Measurements from ENCODE around the gene SLC35G4. TPM values are rescaled to one million over a fixed set of nuclear protein-coding genes. Genes with fewer than 3 reads are reported as not detected.
"Not testable (repeated sequence)": the region's sequence is repeated elsewhere in the genome, so short reads cannot be mapped to it uniquely, and the experiment has no call there.

The SLC35G4 gene
- not detected for total RNA-seq

DNA sequence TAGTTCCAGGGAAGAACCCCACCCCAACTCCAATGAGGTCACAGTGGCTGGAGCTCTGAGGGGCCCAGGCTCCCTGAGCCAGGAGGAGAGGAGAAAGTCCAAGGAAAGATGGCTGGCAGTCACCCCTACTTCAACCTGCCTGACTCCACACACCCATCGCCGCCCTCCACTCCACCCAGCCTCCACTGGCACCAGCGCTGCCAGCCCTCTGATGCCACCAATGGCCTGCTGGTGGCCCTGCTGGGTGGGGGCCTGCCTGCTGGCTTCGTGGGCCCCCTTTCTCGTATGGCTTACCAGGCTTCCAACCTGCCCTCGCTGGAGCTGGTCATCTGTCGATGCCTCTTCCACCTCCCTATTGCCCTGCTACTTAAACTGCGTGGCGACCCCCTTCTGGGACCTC is at the start of gene SLC35G4:
Gene SLC35G4, plus strand, starts transcription at position 109 of the 400 bp plus-strand sequence. Its CDS starts 0 bp downstream, at position 109.
- not testable (repeated sequence) for DNase-seq (ENCODE audit: low spot score)

DNA sequence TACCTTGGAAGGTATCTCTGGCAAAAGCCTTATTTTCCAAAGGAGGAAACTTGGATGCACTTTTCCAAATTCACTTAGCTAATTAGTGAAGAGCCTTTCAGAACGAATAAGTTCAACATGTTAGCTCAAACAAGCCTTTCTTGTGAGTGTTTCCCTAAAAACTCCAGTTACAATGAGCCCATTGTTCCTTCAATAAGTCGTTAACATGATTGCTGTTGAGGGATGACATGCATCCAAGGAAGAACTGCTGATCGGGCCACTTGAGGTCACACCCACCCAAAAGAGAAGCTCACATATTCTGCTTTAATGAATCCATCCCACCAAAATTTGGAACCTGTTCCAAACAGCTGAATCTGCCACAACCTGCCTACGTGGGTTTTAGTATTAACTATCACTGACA is 48.1 kb upstream of the SLC35G4 start:
- no peak for DNase-seq (ENCODE audit: low spot score)

DNA sequence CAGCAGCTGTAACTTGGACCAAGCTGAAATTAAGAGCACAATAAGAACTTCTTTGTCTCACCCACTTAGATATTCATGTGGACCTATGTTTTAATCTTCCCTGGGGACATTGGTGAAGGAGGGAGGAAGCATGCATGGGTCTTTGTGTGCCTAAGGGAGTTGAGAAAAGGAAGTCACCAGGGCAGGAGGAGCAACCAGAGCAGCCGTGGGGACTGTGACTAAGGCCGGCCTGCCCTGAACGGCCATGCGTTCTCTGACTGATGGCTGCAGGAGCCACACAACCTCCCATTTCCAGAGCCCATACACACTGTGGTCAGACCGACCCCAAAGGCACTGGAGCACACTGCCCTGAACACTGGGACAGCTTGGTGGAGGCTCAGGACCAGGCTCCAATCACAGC is 43.7 kb upstream of the SLC35G4 start:
- DNase-seq (ENCODE audit: low spot score) = no peak

DNA sequence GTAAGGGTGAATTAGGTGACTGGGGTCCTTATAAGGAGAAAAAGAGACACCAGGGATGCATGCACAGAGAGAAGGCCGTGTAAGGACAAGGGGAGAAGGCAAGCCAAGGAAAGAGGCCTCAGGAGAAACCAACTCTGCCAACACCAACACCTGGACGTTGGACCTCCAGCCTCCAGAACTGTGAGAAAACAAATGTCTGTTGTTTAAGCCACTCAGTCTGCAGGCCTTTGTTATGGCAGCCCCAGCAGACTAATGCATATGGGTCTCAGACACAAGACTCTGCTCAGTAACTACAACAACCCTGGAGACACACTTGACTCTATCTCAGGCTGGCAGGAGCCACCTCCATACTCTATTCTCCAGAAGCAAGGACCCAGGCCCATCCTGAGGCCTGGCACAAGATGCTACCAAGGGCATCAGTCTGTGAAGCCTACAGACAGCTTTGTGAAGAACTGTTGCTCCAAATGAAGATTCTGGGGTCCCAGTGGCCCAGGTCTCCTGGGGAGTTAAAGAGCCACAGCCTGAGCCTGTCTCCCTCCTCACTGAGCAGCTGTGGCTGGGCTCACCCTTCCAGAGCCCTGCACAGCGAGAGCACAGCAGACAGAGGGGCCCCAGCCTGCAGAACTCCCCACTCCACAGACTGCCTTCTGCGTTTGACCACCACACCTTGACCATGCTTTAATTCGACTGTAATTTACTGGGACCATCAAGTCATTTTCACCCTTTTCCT is 43.0 kb upstream of the SLC35G4 start:
- no peak for DNase-seq (ENCODE audit: low spot score)

DNA sequence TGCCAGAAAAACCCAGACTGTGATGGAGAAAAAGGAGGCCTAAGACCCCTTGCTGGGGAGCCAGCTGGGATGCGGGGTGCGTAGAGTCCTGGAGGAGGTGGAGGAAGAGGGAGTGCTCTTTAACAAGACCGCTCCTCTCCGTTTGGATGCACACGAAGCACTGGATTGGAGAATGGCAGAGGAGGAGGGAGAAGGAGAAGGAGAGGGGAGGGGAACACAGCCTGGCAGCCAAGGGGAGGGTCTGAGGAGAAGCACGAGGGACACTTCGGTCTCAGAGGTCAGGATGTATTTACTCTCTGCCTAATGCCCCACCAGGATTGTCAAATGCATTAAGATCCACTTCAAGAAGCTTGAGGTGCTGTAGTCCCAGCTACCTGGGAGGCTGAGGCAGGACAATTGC is 42.0 kb upstream of the SLC35G4 start:
- DNase-seq (ENCODE audit: low spot score) = no peak

DNA sequence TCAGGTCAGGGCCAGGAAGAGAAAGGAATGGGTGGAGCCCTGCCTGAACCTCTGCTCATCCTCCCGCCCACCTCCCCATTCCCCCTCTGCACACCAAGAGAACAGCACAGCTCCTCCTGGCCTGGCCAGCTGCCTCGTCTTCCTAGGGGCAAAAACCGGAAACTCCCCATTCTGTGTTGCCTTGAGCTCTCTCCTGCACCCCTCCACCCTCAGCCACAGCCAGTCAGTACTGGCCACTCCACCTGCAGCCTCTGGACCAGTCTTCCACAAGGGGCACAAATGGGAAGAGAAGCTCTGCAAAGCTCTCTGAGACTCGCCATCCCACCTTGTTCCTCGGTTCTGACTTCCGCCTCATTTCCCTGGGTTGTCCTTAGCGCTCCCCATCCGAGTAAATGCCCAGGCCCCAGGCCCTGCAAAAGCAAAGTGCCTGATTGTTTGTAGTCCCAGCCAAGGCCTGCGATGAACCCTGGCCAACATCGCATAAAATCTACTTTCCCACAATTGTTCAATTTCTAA is 39.3 kb upstream of the SLC35G4 start:
- no peak for DNase-seq (ENCODE audit: low spot score)

DNA sequence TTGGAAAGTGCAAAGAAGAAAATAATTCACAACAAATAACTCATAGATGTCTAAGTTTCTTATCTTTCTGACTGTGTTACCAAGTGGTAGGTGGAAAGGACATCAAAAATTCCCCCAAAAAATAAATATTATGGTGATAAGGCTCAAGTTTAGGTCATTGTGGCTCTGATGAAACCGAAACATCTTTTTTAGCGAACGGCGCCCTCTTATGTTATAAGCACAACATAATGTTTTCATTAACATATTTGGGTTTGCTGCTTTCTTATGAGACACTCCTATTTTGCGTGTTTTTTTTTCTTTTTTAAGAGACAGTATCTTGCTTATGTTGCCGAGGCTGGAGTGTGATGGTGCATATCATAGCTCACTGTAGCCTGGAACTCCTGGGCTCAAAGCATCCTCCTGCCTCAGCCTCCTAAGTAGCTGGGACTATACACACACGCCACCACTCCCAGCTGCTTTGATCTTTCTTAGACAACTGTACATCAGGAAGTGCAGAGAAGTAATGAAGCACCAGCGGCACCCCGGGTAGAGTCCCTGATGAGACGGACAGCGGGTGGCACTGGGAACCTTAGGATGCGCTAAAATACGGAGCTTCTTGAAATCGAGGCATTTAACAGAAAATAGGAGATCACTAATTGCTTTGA is 38.5 kb upstream of the SLC35G4 start:
- DNase-seq (ENCODE audit: low spot score) = no peak

DNA sequence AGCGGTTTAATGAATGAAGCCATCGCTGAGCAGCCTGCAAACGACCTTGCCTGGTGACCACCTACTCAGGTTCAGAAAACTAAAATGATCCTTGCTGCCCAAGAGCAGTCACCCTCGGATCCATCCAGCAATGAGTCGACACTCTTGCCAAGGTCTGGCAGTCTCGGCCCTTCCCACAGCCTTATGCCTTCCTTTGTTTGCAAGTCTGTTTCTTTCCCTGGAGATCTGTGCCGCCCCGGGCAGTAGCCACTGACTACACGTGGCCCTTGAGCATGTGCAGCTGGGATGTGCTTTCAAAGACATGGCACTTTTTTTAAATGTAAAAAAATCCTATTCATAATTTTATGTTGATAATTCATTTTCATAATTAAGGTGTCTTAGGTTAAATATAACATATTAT is 37.2 kb upstream of the SLC35G4 start:
- no peak for DNase-seq (ENCODE audit: low spot score)

DNA sequence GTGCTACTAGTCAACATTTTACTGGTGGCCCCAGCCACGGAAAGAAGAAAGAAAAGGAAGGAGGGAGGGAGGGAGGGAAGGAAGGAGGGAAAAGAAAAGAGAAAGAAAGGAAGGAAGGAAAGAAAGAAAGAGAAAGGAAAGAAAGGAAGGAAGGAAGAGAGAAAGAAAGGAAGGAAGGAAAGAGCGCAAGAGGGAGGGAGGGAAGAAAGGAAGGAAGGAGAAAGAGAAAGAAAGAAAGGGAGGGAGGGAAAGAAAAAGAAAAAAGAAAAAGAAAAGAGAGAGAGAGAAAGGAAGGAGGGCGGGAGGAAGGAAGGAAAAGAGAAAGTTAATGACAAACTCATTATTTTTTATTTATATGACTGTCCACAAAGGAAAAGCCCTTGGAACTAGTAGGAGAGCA is 34.9 kb upstream of the SLC35G4 start:
- DNase-seq (ENCODE audit: low spot score) = no peak

DNA sequence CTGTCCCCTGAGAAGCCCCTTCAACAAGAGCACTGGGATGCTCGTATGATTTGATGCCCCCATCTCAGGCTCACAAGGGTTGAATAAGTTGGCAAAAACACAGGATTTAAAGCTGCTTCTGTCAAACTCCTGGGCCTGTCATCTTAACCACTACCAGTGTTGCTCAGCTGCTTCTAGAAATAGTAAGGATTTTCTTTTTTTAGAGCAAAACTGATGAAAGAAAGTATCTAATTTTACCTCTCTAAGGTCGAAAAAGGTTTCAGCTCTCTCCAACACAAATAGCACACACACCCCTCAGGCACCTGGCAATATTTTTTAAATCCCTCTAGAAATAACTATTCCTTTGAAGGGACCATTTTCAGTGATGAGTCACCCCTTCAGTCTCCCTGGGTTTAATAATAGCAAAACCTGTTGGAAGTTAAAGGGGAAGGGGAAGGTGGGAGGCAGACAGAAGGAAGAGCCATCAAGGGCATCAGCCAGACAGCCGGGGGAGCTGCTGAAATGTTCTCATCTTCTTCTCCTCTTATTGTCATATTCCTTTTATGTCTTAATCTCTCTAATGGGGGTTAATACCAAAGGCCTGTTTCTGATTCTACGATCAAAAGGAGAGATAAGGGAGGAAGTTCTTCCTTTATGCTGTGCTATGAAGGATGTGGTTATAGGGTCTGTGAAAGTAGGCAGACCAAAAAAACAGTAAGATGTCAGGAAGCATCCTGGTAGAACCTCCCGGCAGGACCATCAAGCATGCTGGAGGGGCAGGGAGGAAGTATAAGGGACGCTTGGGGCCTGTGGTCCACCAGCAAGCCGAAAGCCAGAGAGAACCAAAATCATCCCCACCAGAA is 31.9 kb upstream of the SLC35G4 start:
- no peak for DNase-seq (ENCODE audit: low spot score)

DNA sequence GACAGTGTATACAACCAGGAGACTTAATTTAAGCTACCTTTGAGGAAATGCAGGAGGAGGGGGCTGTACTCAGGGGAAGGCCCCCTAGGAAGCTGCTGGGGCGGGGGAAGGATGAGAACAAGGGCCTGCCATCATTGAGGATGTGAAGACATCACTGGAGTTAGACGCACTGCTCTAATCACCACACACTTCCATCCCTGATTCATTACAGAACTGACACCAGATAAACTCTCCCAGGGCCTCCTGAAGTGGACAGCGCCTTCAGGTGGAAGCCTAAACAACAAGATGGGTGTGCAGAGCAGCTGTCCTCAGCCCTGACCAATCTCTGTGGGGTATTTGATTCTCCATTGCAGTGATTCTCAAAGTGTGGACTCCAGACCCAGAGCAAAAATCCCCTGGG is 30.6 kb upstream of the SLC35G4 start:
- DNase-seq (ENCODE audit: low spot score) = no peak

DNA sequence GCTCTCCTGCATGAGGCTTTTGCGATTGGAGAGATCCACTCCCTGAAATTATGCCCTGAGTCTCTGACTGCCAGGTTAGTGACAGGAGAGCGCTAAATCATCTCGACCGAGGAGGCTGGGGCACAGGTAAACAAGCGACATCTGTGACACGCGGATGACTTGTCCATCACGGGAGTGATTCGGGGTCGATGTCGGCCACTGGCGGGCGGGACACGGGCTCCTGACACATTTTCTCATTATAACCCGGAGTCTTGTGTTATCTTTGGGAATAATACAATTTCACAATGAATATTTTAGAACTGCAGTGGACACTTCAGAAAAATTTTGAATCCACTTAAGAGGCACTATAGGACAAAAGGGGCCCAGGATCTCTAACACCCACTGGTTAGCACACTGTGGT is 29.5 kb upstream of the SLC35G4 start:
- DNase-seq (ENCODE audit: low spot score) = no peak

DNA sequence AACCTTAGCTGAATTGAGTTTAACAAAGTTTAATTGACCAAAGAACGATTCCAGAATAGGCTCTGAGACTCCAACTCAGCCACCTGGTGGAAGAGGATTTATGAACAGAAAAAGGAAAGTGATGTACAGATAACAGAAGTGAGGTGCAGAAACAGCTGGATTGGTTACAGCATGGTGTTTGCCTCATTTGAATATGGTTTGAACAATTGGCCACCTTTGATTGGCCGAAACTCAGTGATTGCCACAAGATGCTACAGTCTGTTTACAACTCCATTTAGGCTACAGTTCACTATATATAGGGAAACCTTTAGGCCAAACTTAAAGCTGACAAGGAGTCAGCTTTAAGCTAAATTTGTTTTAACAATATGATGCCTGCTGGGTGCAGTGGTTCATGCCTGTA is 28.1 kb upstream of the SLC35G4 start:
- no peak for DNase-seq (ENCODE audit: low spot score)

DNA sequence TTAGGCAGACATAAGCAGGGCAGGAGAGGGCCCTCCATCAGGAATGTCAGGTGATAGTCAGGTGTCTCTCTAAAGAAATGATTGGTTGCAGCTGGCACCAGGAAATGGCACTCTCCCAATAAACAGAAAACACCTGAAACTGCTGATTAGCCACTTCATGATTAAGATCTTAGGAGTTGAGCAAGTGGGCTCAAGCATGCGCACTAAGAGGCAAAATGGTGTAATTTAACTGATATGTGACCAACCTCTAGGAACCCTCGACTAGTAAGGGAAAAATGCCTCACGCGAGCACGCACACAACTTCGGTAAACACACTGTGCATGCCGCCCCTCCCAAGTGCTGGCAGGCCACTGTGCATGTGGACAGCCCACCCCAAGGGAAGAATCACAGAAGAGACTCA is 23.8 kb upstream of the SLC35G4 start:
- DNase-seq (ENCODE audit: low spot score) = no peak

DNA sequence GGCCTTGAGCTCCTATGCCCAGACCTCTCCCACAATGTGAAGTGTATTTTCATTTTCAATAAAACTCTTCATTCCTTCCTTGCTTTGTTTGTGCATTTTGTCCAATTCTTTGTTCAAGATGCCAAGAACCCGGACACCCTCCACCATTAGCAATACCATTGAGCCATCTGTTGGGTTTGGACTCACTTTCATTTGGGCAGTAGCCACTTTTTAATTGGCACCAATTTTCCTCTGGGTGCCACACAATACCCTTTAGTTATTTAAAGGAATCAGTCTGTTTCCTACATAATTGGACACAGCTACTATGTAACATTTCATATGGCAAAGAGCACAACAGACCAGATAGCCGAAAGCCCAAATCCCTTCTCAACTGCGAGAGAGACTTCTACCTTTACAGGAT is 22.5 kb upstream of the SLC35G4 start:
- no peak for DNase-seq (ENCODE audit: low spot score)

DNA sequence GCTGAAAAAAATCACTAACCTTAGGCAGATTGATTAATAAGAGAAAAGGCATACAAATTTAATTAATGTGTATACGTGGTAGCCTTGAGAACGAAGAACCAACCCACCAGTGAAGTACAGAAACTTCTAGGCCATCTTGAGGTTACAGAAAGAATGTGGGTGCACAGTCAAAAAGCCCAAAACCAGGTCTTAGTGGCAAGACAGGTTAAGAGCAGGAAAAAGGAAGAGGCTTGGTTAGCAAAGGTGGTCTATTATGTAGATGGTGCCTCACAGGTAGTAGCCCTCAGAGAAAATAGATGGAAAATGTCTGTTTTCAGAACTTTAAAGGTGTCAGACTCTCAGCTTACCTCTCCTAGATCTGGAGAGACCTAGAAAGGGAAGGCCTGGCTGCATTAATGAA is 22.0 kb upstream of the SLC35G4 start:
- no peak for DNase-seq (ENCODE audit: low spot score)

DNA sequence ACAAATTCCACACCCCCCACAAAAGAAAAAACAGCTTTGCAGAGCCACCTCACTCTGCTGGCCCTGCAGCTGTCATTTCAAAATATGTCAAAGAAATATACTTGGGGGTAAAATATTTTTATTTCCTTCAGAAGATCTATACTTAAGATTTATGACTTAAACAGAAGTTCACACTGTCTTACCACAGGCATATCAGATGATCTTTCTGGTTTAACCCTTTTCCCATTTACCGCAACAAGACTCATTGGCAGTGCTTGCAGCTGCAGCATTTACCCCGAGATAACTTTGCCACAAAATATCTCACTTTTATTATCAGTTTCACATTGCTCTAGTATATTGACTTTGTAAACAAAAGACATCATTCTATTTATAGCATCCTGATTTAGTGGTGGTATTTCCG is 21.6 kb upstream of the SLC35G4 start:
- DNase-seq (ENCODE audit: low spot score) = no peak

DNA sequence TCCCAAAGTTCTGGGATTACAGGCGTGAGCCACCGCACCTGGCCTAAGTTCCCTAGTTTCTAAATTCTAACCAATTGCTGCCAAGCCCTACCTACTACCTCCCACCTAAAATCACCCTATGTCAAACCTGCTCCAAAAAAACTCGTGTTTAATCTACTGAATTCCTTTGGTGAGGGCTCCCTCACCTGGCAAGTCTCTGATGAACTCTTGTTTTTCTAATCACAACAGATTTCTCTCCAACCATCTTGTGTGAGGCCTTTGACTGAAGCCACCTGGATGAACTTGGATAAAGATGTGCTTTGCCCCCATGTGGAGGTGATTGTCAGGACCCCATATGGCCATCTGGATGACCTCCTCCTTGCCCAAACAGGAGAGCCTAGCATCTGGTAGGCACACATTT is 17.4 kb upstream of the SLC35G4 start:
- no peak for DNase-seq (ENCODE audit: low spot score)

DNA sequence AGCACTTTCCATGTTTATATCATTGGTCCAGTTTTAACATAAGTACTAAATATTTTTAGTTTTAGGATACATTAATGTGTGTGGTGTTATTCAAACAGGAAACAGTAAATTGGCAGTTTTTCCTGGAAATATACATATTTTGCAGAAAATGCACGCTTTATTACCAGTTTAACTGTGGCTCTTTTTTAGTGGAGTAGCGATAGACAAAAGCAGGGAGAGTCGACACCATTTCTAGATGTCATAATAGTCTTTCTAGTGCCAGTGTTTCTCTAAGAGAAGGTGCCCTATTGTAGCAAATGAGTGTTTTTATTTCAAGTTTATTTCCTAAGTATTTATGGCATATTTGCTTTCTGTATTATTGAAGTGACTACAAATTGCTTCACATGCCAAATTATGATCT is 9.1 kb upstream of the SLC35G4 start:
- DNase-seq (ENCODE audit: low spot score) = no peak

DNA sequence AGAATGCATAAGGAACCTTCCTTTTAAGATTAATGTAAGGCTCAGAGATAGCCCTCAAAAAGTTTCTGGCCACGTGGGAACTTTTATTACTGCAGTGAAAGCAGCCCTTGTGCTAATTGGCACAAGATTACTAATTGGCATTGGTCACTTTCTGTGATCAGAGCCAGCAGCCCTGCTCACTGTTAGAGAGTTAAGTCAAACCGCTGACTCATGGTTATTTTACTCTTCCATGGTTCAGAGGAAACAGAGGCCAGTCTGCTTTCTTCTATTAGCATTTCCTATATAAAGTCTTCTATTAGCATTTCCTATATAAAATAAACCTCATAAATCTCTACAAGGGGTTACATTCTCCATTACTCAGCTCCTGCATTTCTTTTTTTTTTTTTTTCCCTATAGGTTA is 1.5 kb upstream of the SLC35G4 start:
- DNase-seq (ENCODE audit: low spot score) = no peak

DNA sequence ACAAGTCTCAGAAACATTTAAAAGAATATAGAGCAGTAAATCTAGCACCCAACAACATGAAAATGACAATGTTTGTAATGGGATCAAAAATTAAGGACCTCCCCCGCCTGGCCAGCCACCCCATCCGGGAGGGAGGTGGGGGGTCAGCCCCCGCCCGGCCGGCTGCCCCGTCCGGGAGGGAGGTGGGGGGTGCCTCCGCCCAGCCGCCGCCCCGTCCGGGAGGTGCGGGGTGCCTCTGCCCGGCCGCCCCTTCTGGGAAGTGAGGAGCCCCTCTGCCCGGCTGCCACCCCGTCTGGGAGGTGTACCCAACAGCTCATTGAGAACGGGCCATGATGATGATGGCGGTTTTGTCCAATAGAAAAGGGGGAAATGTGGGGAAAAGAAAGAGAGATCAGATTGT is 778 bp upstream of the SLC35G4 start:
- DNase-seq (ENCODE audit: low spot score) = not testable (repeated sequence)

DNA sequence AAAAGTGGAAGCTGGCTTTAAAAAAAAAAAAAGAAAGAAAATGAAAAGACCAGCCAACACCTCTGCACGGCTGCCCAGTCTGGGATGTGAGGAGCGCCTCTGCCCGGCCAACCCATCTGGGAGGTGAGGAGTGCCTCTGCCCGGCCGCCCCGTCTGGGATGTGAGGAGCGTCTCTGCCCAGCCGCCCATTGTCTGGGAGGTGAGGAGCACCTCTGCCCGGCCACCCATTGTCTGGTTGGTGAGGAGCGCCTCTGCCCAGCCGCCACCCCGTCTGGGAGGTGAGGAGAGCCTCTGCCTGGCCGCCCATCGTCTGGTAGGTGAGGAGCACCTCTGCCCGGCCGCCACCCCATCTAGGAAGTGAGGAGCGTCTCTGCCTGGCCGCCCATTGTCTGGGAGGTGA is 3.7 kb downstream of the SLC35G4 start:
- not testable (repeated sequence) for DNase-seq (ENCODE audit: low spot score)

DNA sequence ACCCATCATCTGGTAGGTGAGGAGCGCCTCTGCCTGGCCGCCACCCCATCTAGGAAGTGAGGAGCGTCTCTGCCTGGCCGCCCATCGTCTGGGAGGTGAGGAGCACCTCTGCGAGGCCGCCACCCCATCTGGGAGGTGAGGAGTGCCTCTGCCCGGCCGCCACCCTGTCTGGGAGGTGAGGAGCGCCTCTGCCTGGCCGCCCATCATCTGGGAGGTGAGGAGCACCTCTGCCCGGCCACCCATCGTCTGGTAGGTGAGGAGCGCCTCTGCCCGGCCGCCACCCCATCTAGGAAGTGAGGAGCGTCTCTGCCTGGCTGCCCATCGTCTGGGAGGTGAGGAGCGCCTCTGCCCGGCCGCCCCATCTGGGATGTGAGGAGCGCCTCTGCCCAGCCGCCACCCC is 4.2 kb downstream of the SLC35G4 start:
- DNase-seq (ENCODE audit: low spot score) = not testable (repeated sequence)
